Hepatocyte (in vitro differentiated cells): ENCODE measurements around the gene CC2D2A.

Source experiments
- EZH2 ChIP-seq: fragments of 200-600 bp; sonication (generic); IDR thresholded peaks from 2 replicates; pipeline ENCODE4 v1.6.1; 2016; ENCODE audit warnings: antibody characterized with exemption, mild to moderate bottlenecking, borderline replicate concordance
- TF ChIP-seq, protein P1 (sequence below): fragments of 200-600 bp; sonication (generic); IDR thresholded peaks from 2 replicates; pipeline ENCODE4 v1.5.1; 2016; ENCODE audit warnings: antibody characterized with exemption, mild to moderate bottlenecking; ENCODE audit not compliant: poor library complexity

GRCh38 chr4:15469402-15470127 is at the start of gene CC2D2A:
- TF ChIP-seq, protein P1, sequence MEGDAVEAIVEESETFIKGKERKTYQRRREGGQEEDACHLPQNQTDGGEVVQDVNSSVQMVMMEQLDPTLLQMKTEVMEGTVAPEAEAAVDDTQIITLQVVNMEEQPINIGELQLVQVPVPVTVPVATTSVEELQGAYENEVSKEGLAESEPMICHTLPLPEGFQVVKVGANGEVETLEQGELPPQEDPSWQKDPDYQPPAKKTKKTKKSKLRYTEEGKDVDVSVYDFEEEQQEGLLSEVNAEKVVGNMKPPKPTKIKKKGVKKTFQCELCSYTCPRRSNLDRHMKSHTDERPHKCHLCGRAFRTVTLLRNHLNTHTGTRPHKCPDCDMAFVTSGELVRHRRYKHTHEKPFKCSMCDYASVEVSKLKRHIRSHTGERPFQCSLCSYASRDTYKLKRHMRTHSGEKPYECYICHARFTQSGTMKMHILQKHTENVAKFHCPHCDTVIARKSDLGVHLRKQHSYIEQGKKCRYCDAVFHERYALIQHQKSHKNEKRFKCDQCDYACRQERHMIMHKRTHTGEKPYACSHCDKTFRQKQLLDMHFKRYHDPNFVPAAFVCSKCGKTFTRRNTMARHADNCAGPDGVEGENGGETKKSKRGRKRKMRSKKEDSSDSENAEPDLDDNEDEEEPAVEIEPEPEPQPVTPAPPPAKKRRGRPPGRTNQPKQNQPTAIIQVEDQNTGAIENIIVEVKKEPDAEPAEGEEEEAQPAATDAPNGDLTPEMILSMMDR: no peak
- TF ChIP-seq EZH2: no peak
